OCI-LY7 (cell line): Measurements from ENCODE around the gene ARHGAP19. TPM values are rescaled to one million over a fixed set of nuclear protein-coding genes. Genes with fewer than 3 reads are reported as not detected.

ENCODE experiments used
- BruUV-seq: library from RNA; stranded (reverse); fragments of 400-500 nt; replicated peaks from 2 replicates; lab custom pipeline; 2021; lab: Mats Ljungman, UMichigan
- CTCF ChIA-PET: fragments of 300-600 bp; sonication (Branson Sonifier 250); formaldehyde crosslinking; loops from one replicate; lab custom pipeline; 2022; ENCODE audit warnings: antibody characterized with exemption; ENCODE audit not compliant: unreplicated experiment; lab: Charles Lee
- POLR2A ChIA-PET: fragments of 300-600 bp; sonication (Branson Sonifier 250); formaldehyde crosslinking; loops from one replicate; lab custom pipeline; 2022; ENCODE audit warnings: antibody characterized with exemption; lab: Charles Lee
- DNase-seq: peaks from one replicate; pipeline ENCODE4 v3.0.0-alpha.2; 2015; ENCODE audit warnings: low spot score
- H2AFZ ChIP-seq: fragments of 200-600 bp; sonication (generic), shearing (Covaris generic); 2 replicates; pipeline ENCODE4 v1.6.1; 2014; ENCODE audit warnings: mild to moderate bottlenecking, antibody characterized with exemption, low read length, moderate library complexity
- H3K27ac ChIP-seq: fragments of 200-600 bp; sonication (generic); 2 replicates; pipeline ENCODE4 v1.5.1; 2014; ENCODE audit warnings: mixed run types, low read depth, mild to moderate bottlenecking, moderate library complexity, low read length, inconsistent platforms; ENCODE audit not compliant: poor library complexity, severe bottlenecking
- H3K36me3 ChIP-seq: fragments of 200-600 bp; sonication (generic); 2 replicates; pipeline ENCODE4 v1.6.1; 2014; ENCODE audit warnings: mild to moderate bottlenecking, antibody characterized with exemption, low read length, moderate library complexity, mixed read lengths; ENCODE audit not compliant: insufficient read depth
- H3K4me1 ChIP-seq: fragments of 200-600 bp; sonication (generic); 2 replicates; pipeline ENCODE4 v1.5.1; 2014; ENCODE audit warnings: mild to moderate bottlenecking, low read length; ENCODE audit not compliant: insufficient read depth, poor library complexity, severe bottlenecking
- H3K4me2 ChIP-seq: fragments of 200-600 bp; sonication (generic); 2 replicates; pipeline ENCODE4 v1.6.1; 2014; ENCODE audit warnings: mild to moderate bottlenecking, low read length
- H3K4me3 ChIP-seq: fragments of 200-600 bp; sonication (generic); 2 replicates; pipeline ENCODE4 v1.5.1; 2014; ENCODE audit warnings: mild to moderate bottlenecking, low read depth, low read length; ENCODE audit not compliant: poor library complexity, severe bottlenecking
- H3K79me2 ChIP-seq: fragments of 200-600 bp; sonication (generic); 2 replicates; pipeline ENCODE4 v1.6.1; 2016; ENCODE audit warnings: low read depth, mild to moderate bottlenecking, low read length, moderate library complexity, mixed read lengths; ENCODE audit not compliant: insufficient read depth
- H3K9me2 ChIP-seq: fragments of 200-600 bp; sonication (generic); 2 replicates; pipeline ENCODE4 v1.6.1; 2016; ENCODE audit warnings: mild to moderate bottlenecking, low read length, mixed read lengths; ENCODE audit not compliant: insufficient read depth
- H3K9me3 ChIP-seq: fragments of 200-600 bp; sonication (generic); 2 replicates; pipeline ENCODE4 v1.6.1; 2014; ENCODE audit warnings: mild to moderate bottlenecking, mixed run types, low read length, mixed read lengths
- H4K20me1 ChIP-seq: fragments of 200-600 bp; sonication (generic); 2 replicates; pipeline ENCODE4 v1.6.1; 2014; ENCODE audit warnings: mild to moderate bottlenecking, antibody characterized with exemption, low read length, moderate library complexity, mixed read lengths; ENCODE audit not compliant: insufficient read depth
- EZH2phosphoT487 ChIP-seq: fragments of 200-600 bp; sonication (generic); IDR thresholded peaks from 2 replicates; pipeline ENCODE4 v1.6.1; 2018; ENCODE audit warnings: low read depth, borderline replicate concordance, mild to moderate bottlenecking, mixed run types, antibody characterized with exemption, low read length, moderate library complexity, mixed read lengths
- intact Hi-C: fragments of 100-400 bp; cut with micrococcal nuclease; formaldehyde crosslinking; loops from one replicate; pipeline ENCODE4 v1.10.0; 2022; ENCODE audit not compliant: unreplicated experiment
- total RNA-seq, 2 experiments: library from RNA; depleted of rRNA in 1 of 2; stranded (reverse); fragments of >200 nt in 1 of 2; shearing (Covaris generic) in 1 of 2; gene quantifications; 2 replicates each; pipeline ENCODE4 v1.2.3, GENCODE V29; 2014 to 2022
- TF ChIP-seq, protein P1 (sequence below): fragments of 200-600 bp; sonication (generic); conservative IDR thresholded peaks from 2 replicates; pipeline ENCODE4 v1.5.1; 2014; ENCODE audit warnings: mild to moderate bottlenecking, antibody characterized with exemption, low read length, moderate library complexity, mixed read lengths

Gene ARHGAP19
- total RNA-seq, 2 experiments from 2014 or later, result 34.1 to 60.5 TPM

DNA sequence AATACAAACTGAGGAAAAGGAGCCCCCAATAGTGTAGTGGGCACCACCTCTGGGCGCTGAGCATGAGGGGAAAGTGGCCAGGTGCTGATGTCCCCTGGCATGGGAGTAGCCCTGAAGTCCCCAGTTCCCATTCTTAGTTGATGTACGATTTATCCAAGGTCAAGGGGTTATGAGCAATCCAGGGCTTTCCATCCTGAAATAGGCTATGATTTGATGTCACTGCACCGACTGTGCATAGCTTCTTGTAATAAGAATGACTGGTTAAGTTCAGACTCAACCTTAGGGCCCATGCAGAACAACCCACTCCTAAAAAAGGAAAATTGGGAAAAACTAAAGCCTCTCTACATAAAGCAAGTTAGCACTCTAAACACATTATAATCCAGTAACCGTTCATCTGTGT, 31.1 kb upstream of the ARHGAP19 start:
- ChIA-PET POLR2A (interaction anchor here (0.5 kb wide), 1 partner anchor 10 kb away, joined by 3 read pairs; no protein-coding TSS in a partner anchor), CTCF (no interaction called here)
- DNase-seq, result no peak
- H3K9me2 ChIP-seq, result no peaks in the 10 kb centered on the region
- peaks cover under 1% of the 10 kb centered on the region; the same call in 1 of the 2 replicates for H3K36me3 ChIP-seq
- H3K4me2 ChIP-seq, result no peak overlapping the region
- peaks cover 14% of the 10 kb centered on the region for H3K4me1 ChIP-seq
- H3K9me3 ChIP-seq, result no peaks in the 10 kb centered on the region
- H3K79me2 ChIP-seq, result no peaks in the 10 kb centered on the region
- H3K27ac ChIP-seq, result no peak overlapping the region
- intact Hi-C loops, result no loop called here
- H3K4me3 ChIP-seq, result no peak overlapping the region
- H2AFZ ChIP-seq, result no peak overlapping the region
- no TSS peak for BruUV-seq
- no peak for TF ChIP-seq EZH2phosphoT487
- TF ChIP-seq, protein P1, sequence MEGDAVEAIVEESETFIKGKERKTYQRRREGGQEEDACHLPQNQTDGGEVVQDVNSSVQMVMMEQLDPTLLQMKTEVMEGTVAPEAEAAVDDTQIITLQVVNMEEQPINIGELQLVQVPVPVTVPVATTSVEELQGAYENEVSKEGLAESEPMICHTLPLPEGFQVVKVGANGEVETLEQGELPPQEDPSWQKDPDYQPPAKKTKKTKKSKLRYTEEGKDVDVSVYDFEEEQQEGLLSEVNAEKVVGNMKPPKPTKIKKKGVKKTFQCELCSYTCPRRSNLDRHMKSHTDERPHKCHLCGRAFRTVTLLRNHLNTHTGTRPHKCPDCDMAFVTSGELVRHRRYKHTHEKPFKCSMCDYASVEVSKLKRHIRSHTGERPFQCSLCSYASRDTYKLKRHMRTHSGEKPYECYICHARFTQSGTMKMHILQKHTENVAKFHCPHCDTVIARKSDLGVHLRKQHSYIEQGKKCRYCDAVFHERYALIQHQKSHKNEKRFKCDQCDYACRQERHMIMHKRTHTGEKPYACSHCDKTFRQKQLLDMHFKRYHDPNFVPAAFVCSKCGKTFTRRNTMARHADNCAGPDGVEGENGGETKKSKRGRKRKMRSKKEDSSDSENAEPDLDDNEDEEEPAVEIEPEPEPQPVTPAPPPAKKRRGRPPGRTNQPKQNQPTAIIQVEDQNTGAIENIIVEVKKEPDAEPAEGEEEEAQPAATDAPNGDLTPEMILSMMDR, result no peak
- no peaks in the 10 kb centered on the region for H4K20me1 ChIP-seq

- no peaks in the 10 kb centered on the region for H4K20me1 ChIP-seq
- H3K36me3 ChIP-seq, result no peaks in the 10 kb centered on the region
- ChIA-PET POLR2A (interaction anchor here (0.8 to 1.2 kb wide), 2 partner anchors 39 to 43 kb away, joined by 3 to 5 read pairs; no protein-coding TSS in a partner anchor), CTCF (interaction anchor here (0.8 kb wide), 1 partner anchor 11 kb away, joined by 3 read pairs; no protein-coding TSS in a partner anchor)
- peaks cover 14% of the 10 kb centered on the region for H3K4me1 ChIP-seq
- H3K4me2 ChIP-seq, result no peak overlapping the region
- H3K79me2 ChIP-seq, result no peaks in the 10 kb centered on the region
- no peak overlapping the region for H3K27ac ChIP-seq
- no peaks in the 10 kb centered on the region for H3K9me3 ChIP-seq
- DNase-seq, result no peak
- no peak overlapping the region for H3K4me3 ChIP-seq
- BruUV-seq, result no TSS peak
- no peaks in the 10 kb centered on the region for H3K9me2 ChIP-seq
- intact Hi-C loops, result loop anchor here (2.0 kb wide), 1 partner anchor 43 kb away; no protein-coding TSS in a partner anchor
- TF ChIP-seq EZH2phosphoT487, result no peak
- TF ChIP-seq, protein P1, result no peak
- no peak overlapping the region for H2AFZ ChIP-seq
These were observed 29.4 kb upstream of the ARHGAP19 start for GRCh38 chr10:97321804-97322190.
